A673 (cell line): Measurements from ENCODE around the gene PARS2. TPM values are rescaled to one million over a fixed set of nuclear protein-coding genes. Genes with fewer than 3 reads are reported as not detected.

Source experiments
- BruUV-seq: library from RNA; stranded (reverse); fragments of 400-500 nt; replicated peaks from 2 replicates; lab custom pipeline; 2021; lab: Mats Ljungman, UMichigan
- CTCF ChIA-PET: fragments of 300-600 bp; sonication (Branson Sonifier 250); formaldehyde crosslinking; loops from one replicate; lab custom pipeline; 2022; ENCODE audit warnings: antibody characterized with exemption; lab: Charles Lee
- POLR2A ChIA-PET: fragments of 300-600 bp; sonication (Branson Sonifier 250); formaldehyde crosslinking; loops from one replicate; lab custom pipeline; 2022; ENCODE audit warnings: antibody characterized with exemption; ENCODE audit not compliant: low non-redundant PET; lab: Charles Lee
- DNase-seq: peaks from one replicate; pipeline ENCODE4 v3.0.0-alpha.2; 2015; ENCODE audit warnings: low spot score
- H3K27ac ChIP-seq: fragments of 200-600 bp; sonication (generic); 2 replicates; pipeline ENCODE4 v1.5.1; 2016; ENCODE audit warnings: mixed run types, low read depth, mild to moderate bottlenecking, mixed read lengths, antibody characterized with exemption, low read length; ENCODE audit not compliant: poor library complexity, severe bottlenecking
- H3K27me3 ChIP-seq: fragments of 200-600 bp; sonication (generic); replicated peaks from 2 replicates; pipeline ENCODE4 v1.6.1; 2017; ENCODE audit warnings: mixed run types, low read depth, mild to moderate bottlenecking, mixed read lengths, antibody characterized with exemption, low read length; ENCODE audit not compliant: insufficient read depth, poor library complexity
- H3K36me3 ChIP-seq: fragments of 200-600 bp; sonication (generic); 2 replicates; pipeline ENCODE4 v1.6.1; 2016; ENCODE audit warnings: mixed run types, mild to moderate bottlenecking, mixed read lengths, antibody characterized with exemption, low read length; ENCODE audit not compliant: insufficient read depth, poor library complexity, severe bottlenecking
- H3K4me1 ChIP-seq: fragments of 200-600 bp; sonication (generic); 2 replicates; pipeline ENCODE4 v1.6.1; 2017; ENCODE audit warnings: mixed run types, mild to moderate bottlenecking, mixed read lengths, antibody characterized with exemption, low read length; ENCODE audit not compliant: insufficient read depth, poor library complexity, severe bottlenecking
- H3K4me3 ChIP-seq: fragments of 200-600 bp; sonication (generic); 2 replicates; pipeline ENCODE4 v1.5.1; 2016; ENCODE audit warnings: low read depth, mixed run types, mild to moderate bottlenecking, mixed read lengths, low read length; ENCODE audit not compliant: poor library complexity, severe bottlenecking
- H3K9me3 ChIP-seq: fragments of 200-600 bp; sonication (generic); 2 replicates; pipeline ENCODE4 v1.6.1; 2016; ENCODE audit warnings: mixed run types, low read depth, mild to moderate bottlenecking, mixed read lengths, antibody characterized with exemption, low read length; ENCODE audit not compliant: poor library complexity, severe bottlenecking
- CTCF ChIP-seq: fragments of 300-800, 200-600 bp; sonication (generic); conservative IDR thresholded peaks from 2 replicates; pipeline ENCODE4 v1.5.1; 2017; ENCODE audit warnings: low read depth, mild to moderate bottlenecking, antibody characterized with exemption, low read length, moderate library complexity, mixed read lengths
- EZH2 ChIP-seq: fragments of 200-600 bp; sonication (generic); IDR thresholded peaks from 2 replicates; pipeline ENCODE4 v1.6.1; 2017; ENCODE audit warnings: borderline replicate concordance, low read depth, mild to moderate bottlenecking, mixed read lengths, antibody characterized with exemption, low read length; ENCODE audit not compliant: poor library complexity, severe bottlenecking
- intact Hi-C: fragments of 100-400 bp; cut with micrococcal nuclease; formaldehyde crosslinking; loops from one replicate; pipeline ENCODE4 v1.10.0; 2022; ENCODE audit not compliant: unreplicated experiment
- total RNA-seq: library from RNA; stranded (reverse); gene quantifications from 2 replicates; pipeline ENCODE4 v1.2.3, GENCODE V29; 2021

Gene PARS2
- total RNA-seq, 1 experiment from 2014 or later: 6.9 TPM

- POLR2A ChIA-PET: no interaction called here
- no peak for DNase-seq
- Histone ChIP-seq H3K9me3 (no peaks in the 10 kb centered on the region), H3K36me3 (peaks cover 32% of the 10 kb centered on the region), H3K4me3 (no peak overlapping the region), H3K4me1 (no peaks in the 10 kb centered on the region), H3K27me3 (no peaks in the 10 kb centered on the region), H3K27ac (no peak overlapping the region)
- BruUV-seq: no TSS peak
- intact Hi-C loops: no loop called here
- TF ChIP-seq CTCF (no peak), EZH2 (no peak)
- CTCF ChIA-PET: no interaction called here
Measured at GRCh38 chr1:54736685-54737084, 27.6 kb downstream of the PARS2 start.

- Histone ChIP-seq H3K4me1 (no peaks in the 10 kb centered on the region), H3K9me3 (no peaks in the 10 kb centered on the region), H3K4me3 (no peak overlapping the region), H3K27ac (no peak overlapping the region), H3K36me3 (peaks cover 34% of the 10 kb centered on the region), H3K27me3 (no peaks in the 10 kb centered on the region)
- intact Hi-C loops: no loop called here
- TF ChIP-seq EZH2: no peak
- TF ChIP-seq CTCF: no peak
- no peak for DNase-seq
- CTCF ChIA-PET: no interaction called here
- no TSS peak for BruUV-seq
- POLR2A ChIA-PET: no interaction called here
Measured at GRCh38 chr1:54728027-54728426, 36.3 kb downstream of the PARS2 start.

- BruUV-seq: no TSS peak
- Histone ChIP-seq H3K4me1 (no peaks in the 10 kb centered on the region), H3K27me3 (no peaks in the 10 kb centered on the region), H3K36me3 (peaks cover 47% of the 10 kb centered on the region), H3K9me3 (no peaks in the 10 kb centered on the region), H3K27ac (no peak overlapping the region), H3K4me3 (no peak overlapping the region)
- TF ChIP-seq EZH2 (no peak), CTCF (no peak)
- POLR2A ChIA-PET: no interaction called here
- CTCF ChIA-PET: no interaction called here
- intact Hi-C loops: no loop called here
- DNase-seq: no peak
Measured at GRCh38 chr1:54724771-54725170, 39.6 kb downstream of the PARS2 start.
